D721Med (cell line): Measurements from ENCODE around the gene PPP1R2C.

Experiments
- DNase-seq: peaks from one replicate; pipeline ENCODE4 v3.0.0; 2011; ENCODE audit warnings: low spot score; ENCODE audit not compliant: insufficient read length
- FAIRE-seq: peaks from 2 replicates; lab custom pipeline; 2011; peaks lifted over from hg19 to GRCh38; lab: Jason Lieb, UNC
- CTCF ChIP-seq: IDR thresholded peaks from 2 replicates; pipeline ENCODE4 v1.5.1; 2012; ENCODE audit warnings: mild to moderate bottlenecking, control low read depth; ENCODE audit not compliant: insufficient read depth; ENCODE audit errors: missing control alignments

PPP1R2C gene

DNA sequence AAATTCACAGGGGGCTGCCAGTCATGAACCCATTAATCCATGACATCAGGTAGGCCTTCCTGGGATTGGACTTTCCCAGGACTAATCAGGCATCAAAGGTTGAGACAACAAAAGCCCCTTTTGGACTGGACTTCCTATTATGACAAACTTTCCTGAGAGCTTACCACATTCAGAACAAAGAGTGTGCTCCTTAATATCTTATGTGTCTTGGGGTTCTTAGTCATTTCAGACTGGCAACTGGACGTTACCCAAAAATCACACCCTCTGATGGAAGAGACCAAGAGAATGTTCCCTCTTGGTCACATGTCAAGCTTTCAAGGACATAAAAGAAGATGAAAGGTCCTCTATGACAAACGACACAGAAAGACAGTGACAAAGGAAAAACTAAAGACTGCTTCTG, 31.6 kb upstream of the PPP1R2C start:
- no peak for TF ChIP-seq CTCF
- FAIRE-seq (no peak), DNase-seq (no peak)

DNA sequence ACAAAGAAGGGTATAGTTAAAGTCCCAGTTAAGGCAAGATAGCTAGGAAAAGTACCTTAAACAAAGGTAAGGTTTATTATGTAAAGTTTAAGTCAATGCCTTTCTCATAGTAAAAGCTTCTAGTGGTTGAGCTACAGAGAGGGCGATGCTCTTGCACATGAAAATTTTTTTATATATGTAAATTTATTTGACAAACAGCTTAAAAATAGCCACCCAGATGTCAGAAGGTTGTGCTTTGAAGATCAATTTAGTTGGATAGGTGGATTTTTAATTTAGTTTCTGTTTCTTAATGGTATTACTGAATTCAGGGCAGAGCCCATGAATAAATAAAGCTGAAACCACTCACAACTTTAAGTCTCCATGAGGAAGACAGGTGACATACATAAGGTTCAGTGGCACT, 29.4 kb upstream of the PPP1R2C start:
- FAIRE-seq (no peak), DNase-seq (no peak)
- TF ChIP-seq CTCF, result no peak

DNA sequence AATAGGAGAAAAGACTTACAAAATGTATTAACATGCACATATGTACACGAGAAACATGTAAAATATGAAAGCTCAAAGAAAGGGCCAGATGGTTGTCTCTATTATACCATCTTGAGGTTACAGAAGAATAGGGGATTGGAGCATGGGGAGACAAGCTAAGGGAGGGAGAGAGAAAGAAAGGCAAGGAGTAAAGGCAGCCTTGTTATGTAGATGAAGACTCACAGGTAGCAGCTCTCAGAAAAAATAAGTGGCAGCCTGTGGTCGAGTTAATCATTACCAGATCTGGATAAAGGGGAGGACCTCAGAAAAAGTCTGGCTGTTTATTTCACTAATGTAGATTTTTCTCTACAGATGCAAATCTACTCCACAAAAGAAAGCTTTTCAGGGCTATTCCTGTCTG, 26.6 kb upstream of the PPP1R2C start:
- FAIRE-seq (no peak), DNase-seq (no peak)
- TF ChIP-seq CTCF, result no peak

DNA sequence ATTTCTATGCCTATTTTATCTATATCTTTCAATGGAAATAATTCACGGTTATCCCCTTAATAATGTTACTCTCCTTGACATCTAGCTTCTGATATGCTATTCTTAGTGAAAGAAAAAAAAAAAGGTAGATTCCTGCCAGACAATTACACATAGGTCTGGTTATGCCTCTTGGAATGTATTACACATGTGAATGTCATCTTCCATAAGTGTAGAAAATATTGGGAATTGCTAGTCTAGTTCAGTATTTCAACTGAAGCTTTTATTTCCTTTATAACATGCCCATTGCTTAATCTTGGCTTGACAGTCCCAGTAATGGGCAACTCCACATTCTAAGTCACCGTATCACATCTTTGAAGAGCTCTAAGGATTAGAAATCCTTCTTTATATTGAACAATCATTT, 25.4 kb upstream of the PPP1R2C start:
- TF ChIP-seq CTCF, result no peak
- DNase-seq, result no peak
- no peak for FAIRE-seq

DNA sequence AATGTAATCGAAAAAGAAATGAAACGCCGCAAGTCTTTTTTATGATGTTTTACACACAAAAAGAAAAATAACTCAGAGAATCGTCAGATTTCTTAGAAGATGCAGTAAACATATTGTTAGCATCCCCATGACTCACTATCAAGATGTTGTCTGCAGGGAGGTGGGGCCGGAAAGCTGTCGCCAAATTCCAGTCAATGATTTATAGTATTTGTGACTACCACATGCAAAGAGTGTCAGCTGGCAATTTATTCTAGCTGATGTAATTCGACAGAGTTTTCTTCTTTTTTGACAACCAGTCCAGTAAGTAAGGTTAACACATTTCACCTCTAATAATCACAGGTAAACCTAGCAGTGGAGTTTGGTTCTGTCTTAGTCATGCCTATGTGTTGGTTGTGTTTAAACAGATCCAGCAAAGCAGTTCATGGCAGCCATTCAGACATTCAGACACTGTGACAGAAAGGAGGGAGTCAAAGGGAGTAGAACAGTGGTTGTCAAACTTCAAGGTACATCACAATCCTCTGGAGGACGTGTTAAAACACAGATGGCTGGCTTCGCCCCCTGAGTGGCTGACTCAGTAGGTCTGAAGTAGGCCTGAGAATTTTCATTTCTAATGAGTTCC, 19.8 kb upstream of the PPP1R2C start:
- DNase-seq (no peak), FAIRE-seq (no peak)
- no peak for TF ChIP-seq CTCF

DNA sequence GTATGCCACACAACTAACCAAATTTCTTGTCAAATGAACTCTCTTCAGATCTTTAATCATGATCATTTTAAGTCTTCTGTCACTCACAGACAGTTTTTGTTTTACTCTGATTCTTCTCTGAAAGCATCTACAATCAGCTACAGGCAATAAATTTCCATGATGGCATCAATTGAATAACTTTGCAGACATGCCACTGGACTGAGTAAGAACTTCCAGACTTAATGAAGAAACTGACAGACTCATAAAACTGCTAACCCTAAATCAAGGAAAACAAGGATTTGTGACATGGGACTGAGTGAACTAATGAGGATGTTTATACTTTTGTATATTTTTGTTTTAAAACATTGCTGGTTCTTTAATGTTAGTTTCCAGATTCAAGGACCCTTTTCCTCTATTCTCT, 5.5 kb upstream of the PPP1R2C start:
- TF ChIP-seq CTCF, result no peak
- FAIRE-seq, result no peak
- no peak for DNase-seq

DNA sequence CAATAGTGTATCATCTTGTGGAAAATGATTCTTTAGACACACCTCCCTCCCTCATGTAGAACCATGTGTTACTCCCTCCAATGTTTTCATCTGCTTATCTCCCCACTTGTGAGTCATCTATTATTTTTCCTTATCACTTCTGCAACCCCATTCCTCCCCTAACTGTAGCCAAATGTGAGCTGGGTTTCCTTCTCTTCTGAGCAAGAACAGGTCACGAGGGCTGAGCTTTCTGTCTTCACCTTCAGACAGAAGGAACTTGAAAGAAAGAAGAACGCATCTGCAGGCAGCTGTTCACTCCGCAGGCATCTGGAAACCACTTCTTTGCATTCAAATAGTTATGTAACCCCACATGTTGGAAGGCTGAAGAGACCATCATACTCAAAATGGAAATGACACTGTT, 1.8 kb downstream of the PPP1R2C start:
- TF ChIP-seq CTCF, result no peak
- no peak for FAIRE-seq
- DNase-seq, result no peak
